H9 (cell line): ENCODE results near the gene PRR12. TPM values are rescaled to one million over a fixed set of nuclear protein-coding genes. Genes with fewer than 3 reads are reported as not detected.

ENCODE experiments used
- DNase-seq: peaks from one replicate; pipeline ENCODE4 v3.0.0-alpha.2; 2017
- H2AFZ ChIP-seq: one replicate; pipeline ENCODE4 v1.6.1; 2013; ENCODE audit warnings: mild to moderate bottlenecking, low read length, control low read depth, moderate library complexity
- H2AK5ac ChIP-seq: 2 replicates; pipeline ENCODE4 v1.6.1; 2013; ENCODE audit warnings: low read length, control low read depth, mixed read lengths; ENCODE audit not compliant: insufficient read length
- H2BK120ac ChIP-seq: one replicate; pipeline ENCODE4 v1.6.1; 2013; ENCODE audit warnings: low read depth, mild to moderate bottlenecking, low read length, control low read depth, inconsistent platforms; ENCODE audit not compliant: poor library complexity, severe bottlenecking
- H2BK12ac ChIP-seq: 2 replicates; pipeline ENCODE4 v1.6.1; 2013; ENCODE audit warnings: low read length, control low read depth, mixed read lengths, low read depth; ENCODE audit not compliant: insufficient read length
- H2BK15ac ChIP-seq: 2 replicates; pipeline ENCODE4 v1.6.1; 2013; ENCODE audit warnings: low read depth, low read length, control low read depth
- H2BK20ac ChIP-seq: one replicate; pipeline ENCODE4 v1.6.1; 2013; ENCODE audit warnings: low read depth, mild to moderate bottlenecking, low read length, control low read depth, inconsistent platforms; ENCODE audit not compliant: poor library complexity, severe bottlenecking
- H2BK5ac ChIP-seq: 2 replicates; pipeline ENCODE4 v1.6.1; 2013; ENCODE audit warnings: low read length, control low read depth, mixed read lengths; ENCODE audit not compliant: insufficient read length
- H3K14ac ChIP-seq: 2 replicates; pipeline ENCODE4 v1.6.1; 2013; ENCODE audit warnings: low read length, control low read depth; ENCODE audit not compliant: insufficient read depth
- H3K18ac ChIP-seq: 2 replicates; pipeline ENCODE4 v1.6.1; 2013; ENCODE audit warnings: low read depth, mild to moderate bottlenecking, mixed read lengths, low read length, control low read depth; ENCODE audit not compliant: insufficient read length
- H3K23ac ChIP-seq: 2 replicates; pipeline ENCODE4 v1.6.1; 2013; ENCODE audit warnings: low read length, control low read depth, mixed read lengths, low read depth; ENCODE audit not compliant: insufficient read length
- H3K23me2 ChIP-seq: 2 replicates; pipeline ENCODE4 v1.6.1; 2013; ENCODE audit warnings: low read depth, mild to moderate bottlenecking, mixed read lengths, low read length, control low read depth; ENCODE audit not compliant: insufficient read length, poor library complexity, severe bottlenecking
- H3K27ac ChIP-seq: 2 replicates; pipeline ENCODE4 v1.5.1; 2013; ENCODE audit warnings: low read length, control low read depth, mixed read lengths, low read depth; ENCODE audit not compliant: insufficient read length
- H3K27me3 ChIP-seq: 2 replicates; pipeline ENCODE4 v1.6.1; 2013; ENCODE audit warnings: low read length, control low read depth, inconsistent platforms; ENCODE audit not compliant: insufficient read depth
- H3K4ac ChIP-seq: 2 replicates; pipeline ENCODE4 v1.6.1; 2013; ENCODE audit warnings: low read depth, mild to moderate bottlenecking, control low read depth, inconsistent platforms, low read length, moderate library complexity
- H3K4me1 ChIP-seq: 2 replicates; pipeline ENCODE4 v1.6.1; 2013; ENCODE audit warnings: low read length, control low read depth, inconsistent platforms; ENCODE audit not compliant: insufficient read depth
- H3K4me2 ChIP-seq: 2 replicates; pipeline ENCODE4 v1.6.1; 2013; ENCODE audit warnings: low read length, control low read depth, mixed read lengths; ENCODE audit not compliant: insufficient read length, insufficient read depth
- H3K56ac ChIP-seq: 2 replicates; pipeline ENCODE4 v1.6.1; 2013; ENCODE audit warnings: low read depth, mild to moderate bottlenecking, mixed read lengths, low read length, control low read depth; ENCODE audit not compliant: insufficient read length
- H3K79me1 ChIP-seq: 2 replicates; pipeline ENCODE4 v1.6.1; 2013; ENCODE audit warnings: low read depth, mild to moderate bottlenecking, moderate library complexity, low read length, control low read depth, inconsistent platforms; ENCODE audit not compliant: insufficient read depth, poor library complexity, severe bottlenecking
- H3K79me2 ChIP-seq: 2 replicates; pipeline ENCODE4 v1.6.1; 2013; ENCODE audit warnings: low read length, control low read depth, inconsistent platforms; ENCODE audit not compliant: insufficient read depth
- H3K9ac ChIP-seq: 2 replicates; pipeline ENCODE4 v1.6.1; 2013; ENCODE audit warnings: low read length, control low read depth, mixed read lengths; ENCODE audit not compliant: insufficient read length; ENCODE audit errors: extremely low read depth
- H3K9me3 ChIP-seq: one replicate; pipeline ENCODE4 v1.6.1; 2013; ENCODE audit warnings: low read depth, low read length, inconsistent platforms; ENCODE audit not compliant: control insufficient read depth
- H3T11ph ChIP-seq: one replicate; pipeline ENCODE4 v1.6.1; 2013; ENCODE audit warnings: mild to moderate bottlenecking, low read length, control low read depth, inconsistent platforms
- H4K20me1 ChIP-seq: one replicate; pipeline ENCODE4 v1.6.1; 2013; ENCODE audit not compliant: control insufficient read depth, insufficient read length, insufficient read depth
- H4K5ac ChIP-seq: 2 replicates; pipeline ENCODE4 v1.6.1; 2013; ENCODE audit warnings: low read depth, mild to moderate bottlenecking, mixed read lengths, low read length, control low read depth; ENCODE audit not compliant: insufficient read length
- H4K8ac ChIP-seq: replicated peaks from 2 replicates; pipeline ENCODE4 v1.6.1; 2013; ENCODE audit warnings: low read length, control low read depth, mixed read lengths, low read depth; ENCODE audit not compliant: insufficient read length
- H4K91ac ChIP-seq: 2 replicates; pipeline ENCODE4 v1.6.1; 2013; ENCODE audit warnings: low read depth, mild to moderate bottlenecking, moderate library complexity, mixed read lengths, low read length, control low read depth; ENCODE audit not compliant: insufficient read length
- H3K27ac Mint-ChIP-seq, 3 experiments: 2 replicates in 2 of 3; 3 replicates in 1 of 3; pipeline ENCODE4 v1.8.0; 2020 to 2021; ENCODE audit warnings: mixed read lengths in 3 of 3, mild to moderate bottlenecking in 1 of 3, moderate library complexity in 1 of 3
- H3K27me3 Mint-ChIP-seq: 2 replicates; pipeline ENCODE4 v1.8.0; 2021; ENCODE audit warnings: low read depth, mild to moderate bottlenecking, moderate library complexity, mixed read lengths
- H3K36me3 Mint-ChIP-seq, 3 experiments: 2 replicates in 2 of 3; 3 replicates in 1 of 3; pipeline ENCODE4 v1.8.0; 2020 to 2021; ENCODE audit warnings: low read depth in 3 of 3, mixed read lengths in 3 of 3; ENCODE audit not compliant: insufficient read depth in 1 of 3
- H3K4me1 Mint-ChIP-seq, 2 experiments: 2 replicates each; pipeline ENCODE4 v1.8.0; 2020; ENCODE audit warnings: mixed read lengths in 2 of 2
- H3K4me3 Mint-ChIP-seq, 2 experiments: 2 replicates in 1 of 2; 3 replicates in 1 of 2; pipeline ENCODE4 v1.8.0; 2020 to 2021; ENCODE audit warnings: mild to moderate bottlenecking in 2 of 2, mixed read lengths in 2 of 2, moderate library complexity in 1 of 2
- H3K9me3 Mint-ChIP-seq, 2 experiments: 2 replicates in 1 of 2; 3 replicates in 1 of 2; pipeline ENCODE4 v1.8.0; 2020; ENCODE audit warnings: mild to moderate bottlenecking in 2 of 2, mixed read lengths in 2 of 2, moderate library complexity in 1 of 2
- CTCF ChIP-seq: fragments of 200-600 bp; sonication (generic); conservative IDR thresholded peaks from 3 replicates; pipeline ENCODE4 v1.8.0; 2021; ENCODE audit warnings: antibody characterized with exemption, mild to moderate bottlenecking
- WGBS: extraction: QIAGEN DNeasy Blood & Tissue Kit; methylation state at CpG from one replicate; pipeline ENCODE4 v1.1.7; 2013; ENCODE audit warnings: missing lambda C conversion rate, low lambda C conversion rate, mixed read lengths; ENCODE audit not compliant: insufficient read length; ENCODE audit errors: extremely low coverage; 5-methylcytosine and 5-hydroxymethylcytosine counted together
- total RNA-seq: library from RNA; stranded (reverse); gene quantifications from 2 replicates; pipeline ENCODE4 v1.2.1, GENCODE V29; 2021

The PRR12 gene
- total RNA-seq, 1 experiment from 2014 or later = 65.9 TPM

DNA sequence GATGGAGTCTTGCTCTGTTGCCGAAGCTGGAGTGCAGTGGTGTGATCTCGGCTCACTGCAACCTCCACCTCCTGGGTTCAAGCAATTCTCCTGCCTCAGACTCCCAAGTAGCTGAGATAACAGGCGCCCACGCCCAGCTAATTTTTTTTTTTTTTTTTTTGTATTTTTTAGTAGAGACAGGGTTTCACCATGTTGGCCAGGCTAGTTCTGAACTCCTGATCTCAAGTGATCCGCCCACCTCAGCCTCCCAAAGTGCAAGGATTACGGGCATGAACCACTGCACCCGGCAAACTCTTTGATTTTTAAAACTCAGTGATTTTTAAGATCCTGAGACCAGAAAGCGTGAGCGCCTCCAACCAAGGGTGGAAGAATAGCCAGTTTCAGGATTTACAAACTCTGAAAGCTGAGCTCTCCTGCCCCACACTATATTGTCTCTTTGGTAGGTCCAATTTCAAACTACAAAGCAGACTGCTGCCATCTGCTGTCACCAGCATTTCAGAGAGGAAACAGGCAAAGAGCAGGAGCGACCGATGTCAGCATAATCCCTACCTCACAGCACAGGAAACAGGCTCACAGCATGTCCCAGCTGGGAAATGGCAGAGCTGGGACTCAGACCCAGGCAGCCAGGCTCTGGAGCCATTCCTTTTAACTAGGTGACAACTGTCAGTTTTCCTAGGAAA is 19.8 kb upstream of the PRR12 start:
- Histone ChIP-seq H2BK12ac (no peak overlapping the region), H3K79me1 (no peaks in the 10 kb centered on the region), H2AK5ac (no peak overlapping the region), H3T11ph (no peak overlapping the region), H3K4me1 (no peaks in the 10 kb centered on the region), H3K23me2 (no peaks in the 10 kb centered on the region), H3K9me3 (no peaks in the 10 kb centered on the region), H2BK15ac (no peak overlapping the region), H4K20me1 (no peaks in the 10 kb centered on the region), H2AFZ (no peak overlapping the region), H4K91ac (no peak overlapping the region), H3K27me3 (no peaks in the 10 kb centered on the region), H2BK5ac (no peak overlapping the region), H4K5ac (no peak overlapping the region), H3K18ac (no peak overlapping the region), H3K79me2 (peaks cover 4% of the 10 kb centered on the region; the same call in 1 of the 2 replicates), H2BK120ac (no peak overlapping the region), H2BK20ac (no peak overlapping the region), H3K14ac (no peak overlapping the region), H3K56ac (no peak overlapping the region), H3K23ac (no peak overlapping the region), H3K9ac (no peak overlapping the region), H3K27ac (no peak overlapping the region), H3K4me2 (no peak overlapping the region), H4K8ac (no peak overlapping the region), H3K4ac (no peak overlapping the region)
- whole genome bisulfite sequencing = no CpG with 5 or more reads among the region's 11 CpGs
- Mint-ChIP-seq H3K36me3 (peaks cover 2 to 20% (median 10%) of the 10 kb centered on the region in 3 experiments; a peak in 6 of 7 replicates), H3K27me3 (no peaks in the 10 kb centered on the region), H3K9me3 (no peaks in the 10 kb centered on the region), H3K4me3 (no peak overlapping the region; a peak in 1 of 5 replicates), H3K4me1 (peaks cover 11 to 15% of the 10 kb centered on the region in 2 experiments), H3K27ac (peak overlapping the region in 2 of 3 experiments; percentile 21 to 89; a peak in 4 of 7 replicates)
- DNase-seq = peak; percentile 67
- TF ChIP-seq CTCF = 0 out of 3 replicates have a peak, but pooled peaks have one; percentile 19
